Progenitor cell of endocrine pancreas (in vitro differentiated cells): ENCODE data around the gene SCN4B. TPM values are rescaled to one million over a fixed set of nuclear protein-coding genes. Genes with fewer than 3 reads are reported as not detected.

Experiments used
- DNase-seq: peaks from one replicate; pipeline ENCODE4 v3.0.0; 2021; ENCODE audit warnings: low spot score; ENCODE audit not compliant: unreplicated experiment
- H3K27ac Mint-ChIP-seq: 2 replicates; pipeline ENCODE4 v1.8.0; 2021; ENCODE audit warnings: mild to moderate bottlenecking, moderate library complexity, mixed read lengths
- H3K27me3 Mint-ChIP-seq: 2 replicates; pipeline ENCODE4 v1.8.0; 2021; ENCODE audit warnings: mixed read lengths
- H3K36me3 Mint-ChIP-seq: 2 replicates; pipeline ENCODE4 v1.8.0; 2022; ENCODE audit warnings: mixed read lengths; ENCODE audit not compliant: insufficient read depth
- H3K4me1 Mint-ChIP-seq: 2 replicates; pipeline ENCODE4 v1.8.0; 2021; ENCODE audit warnings: low read depth, mixed read lengths
- H3K4me3 Mint-ChIP-seq: 2 replicates; pipeline ENCODE4 v1.8.0; 2021; ENCODE audit warnings: low read depth, mild to moderate bottlenecking, moderate library complexity, mixed read lengths
- H3K9me3 Mint-ChIP-seq: 2 replicates; pipeline ENCODE4 v1.8.0; 2021; ENCODE audit warnings: low read depth, mixed read lengths
- total RNA-seq: library from RNA; stranded (reverse); gene quantifications from 2 replicates; pipeline ENCODE4 v1.2.1, GENCODE V29; 2021
- TF ChIP-seq, protein P1 (sequence below): fragments of 200-600 bp; sonication (generic); IDR thresholded peaks from one replicate; pipeline ENCODE4 v1.5.0; 2021; ENCODE audit warnings: antibody characterized with exemption, mild to moderate bottlenecking; ENCODE audit not compliant: unreplicated experiment

Gene SCN4B
- total RNA-seq, 1 donor from 2014 or later, result not detected

DNA sequence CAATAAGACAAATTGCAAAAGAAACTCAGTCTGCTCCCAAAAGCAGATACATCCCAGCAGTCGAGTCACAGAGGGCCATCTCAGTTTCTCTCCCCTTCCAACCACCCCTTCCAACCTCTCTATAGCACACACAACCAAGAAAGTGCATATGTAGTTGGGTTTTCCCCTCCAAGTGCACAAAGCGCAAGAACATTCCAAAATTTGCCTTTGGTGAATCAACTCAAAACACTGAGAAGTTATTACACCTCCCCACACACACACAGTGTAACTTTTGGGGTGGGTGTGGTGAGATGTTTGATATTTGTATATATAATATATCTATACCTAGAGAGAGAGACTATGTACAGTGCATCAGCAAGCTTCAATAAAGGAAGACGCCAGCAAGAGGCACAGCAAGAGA is 10.2 kb upstream of the SCN4B start:
- peaks cover 61% of the 10 kb centered on the region for H3K27me3 Mint-ChIP-seq

DNA sequence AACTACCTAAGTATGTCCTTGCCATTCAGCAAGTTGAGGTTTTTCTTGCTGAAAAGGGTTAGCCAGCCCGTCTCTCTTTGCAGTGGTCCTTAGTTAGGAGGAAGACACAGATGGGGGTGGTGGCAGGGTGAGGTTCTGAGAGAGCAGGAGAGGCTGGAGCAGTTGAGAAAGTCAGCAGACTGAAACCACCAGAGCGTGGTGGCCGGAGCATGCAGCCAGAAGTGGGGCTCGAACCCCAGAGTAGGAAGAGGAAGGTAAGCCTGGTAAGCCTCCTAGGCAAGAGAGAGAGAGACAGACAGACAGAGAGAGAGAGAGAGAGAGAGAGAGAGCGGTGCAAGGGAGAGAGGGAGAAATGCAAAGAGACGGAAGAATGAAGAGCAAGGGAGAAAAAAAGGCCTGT is 9.2 kb upstream of the SCN4B start:
- H3K4me3 Mint-ChIP-seq, result no peak overlapping the region
- H3K9me3 Mint-ChIP-seq, result no peaks in the 10 kb centered on the region
- H3K36me3 Mint-ChIP-seq, result no peaks in the 10 kb centered on the region
- H3K27ac Mint-ChIP-seq, result no peak overlapping the region
- H3K4me1 Mint-ChIP-seq, result peaks cover 1% of the 10 kb centered on the region
- TF ChIP-seq, protein P1, sequence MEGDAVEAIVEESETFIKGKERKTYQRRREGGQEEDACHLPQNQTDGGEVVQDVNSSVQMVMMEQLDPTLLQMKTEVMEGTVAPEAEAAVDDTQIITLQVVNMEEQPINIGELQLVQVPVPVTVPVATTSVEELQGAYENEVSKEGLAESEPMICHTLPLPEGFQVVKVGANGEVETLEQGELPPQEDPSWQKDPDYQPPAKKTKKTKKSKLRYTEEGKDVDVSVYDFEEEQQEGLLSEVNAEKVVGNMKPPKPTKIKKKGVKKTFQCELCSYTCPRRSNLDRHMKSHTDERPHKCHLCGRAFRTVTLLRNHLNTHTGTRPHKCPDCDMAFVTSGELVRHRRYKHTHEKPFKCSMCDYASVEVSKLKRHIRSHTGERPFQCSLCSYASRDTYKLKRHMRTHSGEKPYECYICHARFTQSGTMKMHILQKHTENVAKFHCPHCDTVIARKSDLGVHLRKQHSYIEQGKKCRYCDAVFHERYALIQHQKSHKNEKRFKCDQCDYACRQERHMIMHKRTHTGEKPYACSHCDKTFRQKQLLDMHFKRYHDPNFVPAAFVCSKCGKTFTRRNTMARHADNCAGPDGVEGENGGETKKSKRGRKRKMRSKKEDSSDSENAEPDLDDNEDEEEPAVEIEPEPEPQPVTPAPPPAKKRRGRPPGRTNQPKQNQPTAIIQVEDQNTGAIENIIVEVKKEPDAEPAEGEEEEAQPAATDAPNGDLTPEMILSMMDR, result no peak
- no peak for DNase-seq
- peaks cover 61% of the 10 kb centered on the region for H3K27me3 Mint-ChIP-seq

More for the DNA sequence above, 10.2 kb upstream of the SCN4B start:
- H3K27ac Mint-ChIP-seq, result no peak overlapping the region
- TF ChIP-seq, protein P1, result no peak
- H3K36me3 Mint-ChIP-seq, result no peaks in the 10 kb centered on the region
- DNase-seq, result no peak
- H3K9me3 Mint-ChIP-seq, result no peaks in the 10 kb centered on the region
- H3K4me3 Mint-ChIP-seq, result no peak overlapping the region
- no peaks in the 10 kb centered on the region for H3K4me1 Mint-ChIP-seq

DNA sequence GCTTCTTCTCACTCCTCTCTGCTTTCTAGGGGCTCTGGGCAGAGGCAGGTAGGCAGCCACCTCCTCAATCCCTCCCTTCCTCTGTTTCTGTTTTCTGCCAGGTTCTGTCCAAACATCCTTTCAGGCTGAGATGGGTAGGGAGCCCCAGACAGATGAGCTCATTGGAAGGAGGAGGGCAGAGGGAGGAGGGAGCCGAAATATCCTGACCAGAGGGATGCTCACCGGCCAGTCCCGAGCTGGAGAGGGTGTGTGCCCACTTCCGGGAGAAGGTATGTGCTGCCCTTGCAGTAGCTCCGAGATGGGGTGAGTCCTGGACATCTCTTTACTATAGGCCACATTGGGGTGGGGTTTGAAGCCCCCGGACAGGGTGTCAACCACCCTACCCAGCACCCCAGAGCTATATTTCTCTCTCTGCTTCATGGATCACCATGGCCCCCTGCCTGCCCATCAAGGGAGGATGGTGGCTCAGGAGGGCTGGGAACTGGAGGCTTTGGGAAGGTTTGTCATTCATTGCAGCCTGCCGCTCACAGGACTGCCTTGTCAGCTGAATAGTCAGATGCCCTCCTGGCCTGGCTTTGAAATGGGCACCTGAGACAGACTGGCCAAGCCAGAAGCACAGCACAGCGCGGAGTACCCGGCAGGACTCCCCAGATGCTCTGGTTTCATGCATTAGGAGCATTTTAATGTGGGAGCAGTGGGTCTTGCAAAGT is 4.7 kb upstream of the SCN4B start:
- Mint-ChIP-seq H3K27ac (no peak overlapping the region), H3K9me3 (no peaks in the 10 kb centered on the region), H3K4me1 (peaks cover 9% of the 10 kb centered on the region), H3K27me3 (peaks cover 86% of the 10 kb centered on the region), H3K4me3 (no peak overlapping the region), H3K36me3 (no peaks in the 10 kb centered on the region)
- no peak for DNase-seq
- TF ChIP-seq, protein P1, result no peak

DNA sequence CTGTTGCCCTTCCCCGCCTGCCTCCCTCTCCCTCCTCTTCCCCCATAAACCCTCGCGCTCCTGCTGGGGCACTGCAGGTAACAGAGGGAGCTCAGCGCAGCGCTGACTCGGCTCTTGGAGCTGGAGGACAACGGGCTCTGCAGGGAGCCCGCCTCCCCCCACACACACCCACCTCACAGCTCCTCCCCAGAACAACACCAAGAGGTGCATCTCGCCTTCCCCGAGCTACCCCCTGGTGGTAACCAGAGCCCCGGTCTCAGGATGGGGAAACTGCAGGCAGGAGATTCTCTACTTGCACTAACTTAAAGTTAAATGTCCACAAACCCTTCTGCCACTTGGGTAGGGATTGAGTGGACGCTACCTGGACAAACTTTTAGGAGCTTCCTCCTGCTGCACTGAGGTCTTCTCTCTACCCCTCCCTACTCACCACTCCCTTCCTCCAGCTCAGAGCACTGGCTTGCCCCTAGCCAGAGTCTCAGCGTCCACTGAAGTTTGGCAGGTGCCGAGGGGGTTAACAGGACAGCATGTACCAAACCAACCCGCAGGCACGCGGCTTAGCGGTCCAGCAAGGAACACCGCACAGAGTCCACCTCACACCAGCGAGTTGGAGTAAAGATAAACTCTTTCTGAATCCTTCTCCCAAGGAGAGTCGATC is 4.0 kb upstream of the SCN4B start:
- Mint-ChIP-seq H3K4me1 (peaks cover 9% of the 10 kb centered on the region), H3K36me3 (no peaks in the 10 kb centered on the region), H3K4me3 (peak overlapping the region; percentile 41), H3K27ac (no peak overlapping the region), H3K9me3 (no peaks in the 10 kb centered on the region), H3K27me3 (peaks cover 86% of the 10 kb centered on the region)
- TF ChIP-seq, protein P1, result no peak
- DNase-seq, result no peak

DNA sequence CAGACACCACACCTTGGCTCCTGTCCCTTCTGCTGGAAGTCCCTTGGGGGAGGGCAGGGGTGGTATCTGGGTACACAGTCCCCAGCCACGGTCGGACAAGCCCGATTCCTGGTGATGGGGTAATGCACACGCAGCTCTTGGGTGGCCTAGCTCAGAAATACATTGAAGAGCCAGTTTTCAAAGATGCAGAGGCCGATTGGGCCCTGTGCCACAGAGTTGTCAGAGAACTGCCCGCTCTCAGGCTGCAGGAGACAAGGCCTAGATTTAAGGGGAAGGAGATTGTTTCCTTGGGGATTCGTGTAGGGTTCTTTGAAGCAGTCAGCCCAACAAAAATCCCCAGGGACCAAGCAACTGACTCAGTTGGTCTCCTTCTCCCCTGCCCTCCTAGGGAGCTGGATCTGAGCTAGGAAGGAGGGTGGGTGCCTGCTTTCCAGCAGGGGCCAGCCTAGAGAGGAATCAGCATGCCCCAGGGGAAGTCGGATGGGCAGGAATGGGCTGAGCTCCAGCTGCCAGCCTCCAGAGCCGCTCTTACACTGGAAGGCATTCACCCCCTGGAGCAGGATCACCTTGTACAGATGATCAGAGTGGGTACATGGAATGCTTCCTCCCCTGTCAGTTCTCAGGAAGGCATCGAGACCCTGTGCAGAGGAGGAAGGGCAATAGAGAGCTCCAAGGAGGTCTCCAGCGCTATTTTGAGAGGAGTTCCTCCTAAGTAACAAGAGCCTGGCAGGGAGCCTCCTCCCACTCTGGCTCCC is 3.3 kb upstream of the SCN4B start:
- Mint-ChIP-seq H3K4me3 (no peak overlapping the region), H3K9me3 (no peaks in the 10 kb centered on the region), H3K4me1 (peaks cover 9% of the 10 kb centered on the region), H3K27me3 (peaks cover 89% of the 10 kb centered on the region), H3K27ac (no peak overlapping the region), H3K36me3 (no peaks in the 10 kb centered on the region)
- TF ChIP-seq, protein P1, result no peak
- no peak for DNase-seq
